ENCODE measurements around the gene NTSR2. TPM values are rescaled to one million over a fixed set of nuclear protein-coding genes. Genes with fewer than 3 reads are reported as not detected.

Gene NTSR2
- total and polyA plus RNA-seq, 4 donors = not detected

- TF ChIP-seq REST (IDR thresholded peaks at IDR 0.05) = no peak
- TF ChIP-seq FOXA1 (IDR thresholded peaks at IDR 0.05) = no peak
Measured at GRCh38 chr2:11711354-11711716, 41.3 kb upstream of the NTSR2 start (continued).

GRCh38 chr2:11710632-11711353, 40.8 kb upstream of the NTSR2 start:
- no peak overlapping the region for H3K27ac ChIP-seq (ENCODE audit: low read depth in 1 of 2, low read length in 2 of 2)
- DNase-seq (ENCODE audit: low spot score) = no peak

More at GRCh38 chr2:11710632-11711353, 40.8 kb upstream of the NTSR2 start:
- Histone ChIP-seq H3K9ac (ENCODE audit: low read depth in 1 of 2, low read length in 2 of 2) (no peak overlapping the region), H3K27me3 (ENCODE audit: control insufficient read depth in 4 of 4, insufficient read depth in 4 of 4, low read length in 3 of 4) (no peaks in the 10 kb centered on the region), H3K9me3 (ENCODE audit: control insufficient read depth in 4 of 4, low read length in 3 of 4) (no peaks in the 10 kb centered on the region), H3K36me3 (ENCODE audit: control insufficient read depth in 4 of 4, insufficient read depth in 3 of 4, low read depth in 1 of 4, low read length in 3 of 4) (no peaks in the 10 kb centered on the region), H3K4me1 (ENCODE audit: control insufficient read depth in 4 of 4, insufficient read depth in 4 of 4, low read length in 3 of 4) (peaks cover 0 to 9% (median 4%) of the 10 kb centered on the region in 4 donors), H3K4me3 (ENCODE audit: low read depth in 1 of 3, low read length in 3 of 3) (no peak overlapping the region)
- WGBS = 29% methylated on average over 3 of the region's 3 CpGs
- no peak for TF ChIP-seq RAD21 (IDR thresholded peaks at IDR 0.05)
- no peak for TF ChIP-seq JUND (IDR thresholded peaks at IDR 0.05)
- TF ChIP-seq ZBTB33 (IDR thresholded peaks at IDR 0.05) = no peak
- TF ChIP-seq HNF4G (IDR thresholded peaks at IDR 0.05) = no peak
- TF ChIP-seq MAX (IDR thresholded peaks at IDR 0.05) = no peak
- peak; percentile 32 for TF ChIP-seq YY1 (IDR thresholded peaks at IDR 0.05)
- peak; percentile 30 for TF ChIP-seq FOXA2 (IDR thresholded peaks at IDR 0.05)
- TF ChIP-seq GABPA (IDR thresholded peaks at IDR 0.05 in 1 of 2, conservative IDR thresholded peaks at IDR 0.05 in 1 of 2) = no peak
- no peak for TF ChIP-seq REST (IDR thresholded peaks at IDR 0.05)
- no peak for TF ChIP-seq SP1 (IDR thresholded peaks at IDR 0.05)
- TF ChIP-seq EGR1 (IDR thresholded peaks at IDR 0.05; ENCODE audit: low read depth in 2 of 2) = no peak
- no peak for TF ChIP-seq FOXA1 (IDR thresholded peaks at IDR 0.05)
- no peak for TF ChIP-seq CTCF (IDR thresholded peaks at IDR 0.05; ENCODE audit: low read depth, low read length, missing input control)
- TF ChIP-seq HNF4A (conservative IDR thresholded peaks at IDR 0.05) = peak in 1 of 2 donors; percentile 17
- no peak for TF ChIP-seq RXRA (IDR thresholded peaks at IDR 0.05)
